HG03378 (cell line): ENCODE results near the gene SNTB2.

ENCODE experiments used
- ATAC-seq: cut with Tn5 transposase; IDR thresholded peaks from one replicate; pipeline ENCODE4 v1.9.1; 2021; ENCODE audit warnings: mild to moderate bottlenecking, moderate library complexity; ENCODE audit not compliant: unreplicated experiment

Gene SNTB2

DNA sequence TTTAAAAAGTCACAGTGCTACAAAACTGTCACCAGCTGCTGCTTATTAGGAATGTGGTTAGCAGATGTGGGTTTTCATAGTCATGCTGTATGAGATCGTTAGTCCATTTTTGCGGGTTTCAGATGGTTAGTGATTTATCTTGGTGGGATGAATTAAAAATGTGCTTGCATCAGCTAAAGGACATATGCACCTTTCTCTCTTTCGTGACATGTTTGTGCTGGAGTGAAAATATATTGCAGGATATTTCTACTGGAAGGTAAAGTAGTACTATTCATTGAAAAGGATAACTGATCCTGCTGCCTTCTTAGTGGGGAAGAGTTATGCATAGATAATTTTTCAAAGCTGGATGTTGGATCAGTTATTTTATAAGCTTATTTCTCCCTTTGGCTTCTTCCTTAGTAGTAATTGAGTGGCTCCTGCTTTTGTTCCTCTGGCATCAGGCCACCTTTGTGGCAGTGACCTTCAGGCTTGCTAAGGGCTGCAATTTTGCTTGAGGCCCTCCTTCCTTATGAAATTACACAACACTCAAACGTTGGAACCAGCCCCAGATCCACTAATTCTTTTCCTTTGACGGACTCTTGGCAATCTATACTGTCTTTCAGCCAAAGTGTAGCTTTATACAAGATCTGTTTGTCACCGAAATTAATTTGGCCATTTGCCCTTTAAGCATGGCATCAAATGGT is 7.5 kb upstream of the SNTB2 start:
- no peak for ATAC-seq

DNA sequence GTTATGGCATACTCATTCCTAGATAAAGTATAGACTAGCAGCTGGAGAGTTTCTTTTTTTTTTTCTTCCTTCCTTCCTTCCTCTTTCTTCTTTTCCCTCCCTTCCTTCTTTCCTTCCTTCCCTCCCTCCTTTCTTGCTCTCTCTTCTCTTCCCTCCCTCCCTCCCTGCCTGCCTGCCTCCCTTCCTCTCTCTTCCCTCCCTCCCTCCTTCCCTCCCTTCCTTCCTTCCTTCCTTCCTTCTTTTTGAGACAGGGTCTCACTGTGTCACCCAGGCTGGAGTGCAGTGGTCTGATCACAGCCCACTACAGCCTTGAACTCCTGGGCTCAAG is 7.0 kb upstream of the SNTB2 start:
- ATAC-seq, result no peak

DNA sequence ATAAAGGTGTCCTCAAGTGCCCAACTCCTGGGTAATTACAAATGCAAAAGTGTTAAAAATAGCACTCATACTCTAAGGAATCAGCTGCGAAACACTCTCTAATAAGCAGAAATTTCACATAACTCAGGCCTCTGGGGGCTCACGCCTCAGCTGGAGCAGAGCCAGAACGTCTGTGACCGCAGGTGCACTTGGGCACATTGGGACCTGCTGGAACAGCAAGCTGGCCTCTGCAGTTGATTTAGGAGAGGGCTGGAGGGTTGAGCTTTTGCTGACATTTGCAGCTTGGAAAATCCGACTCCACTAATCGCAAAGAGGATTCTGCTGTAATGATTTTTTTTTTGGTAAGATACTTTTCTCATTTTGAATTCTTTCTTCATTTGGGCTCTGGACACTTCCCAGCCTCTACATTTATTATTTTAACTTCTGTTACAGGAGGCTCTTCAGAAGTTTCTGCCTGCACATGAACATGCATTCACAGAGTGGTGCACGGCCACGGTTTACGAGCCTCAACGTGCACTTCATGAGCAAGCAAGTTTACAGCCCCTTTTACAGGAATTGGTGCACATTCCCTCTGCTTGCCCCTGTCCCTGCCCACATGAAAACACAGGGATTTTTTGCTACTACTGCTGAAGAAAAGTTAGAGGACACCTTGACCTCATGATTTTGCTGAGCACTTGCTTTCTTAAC is 4.1 kb upstream of the SNTB2 start:
- no peak for ATAC-seq

DNA sequence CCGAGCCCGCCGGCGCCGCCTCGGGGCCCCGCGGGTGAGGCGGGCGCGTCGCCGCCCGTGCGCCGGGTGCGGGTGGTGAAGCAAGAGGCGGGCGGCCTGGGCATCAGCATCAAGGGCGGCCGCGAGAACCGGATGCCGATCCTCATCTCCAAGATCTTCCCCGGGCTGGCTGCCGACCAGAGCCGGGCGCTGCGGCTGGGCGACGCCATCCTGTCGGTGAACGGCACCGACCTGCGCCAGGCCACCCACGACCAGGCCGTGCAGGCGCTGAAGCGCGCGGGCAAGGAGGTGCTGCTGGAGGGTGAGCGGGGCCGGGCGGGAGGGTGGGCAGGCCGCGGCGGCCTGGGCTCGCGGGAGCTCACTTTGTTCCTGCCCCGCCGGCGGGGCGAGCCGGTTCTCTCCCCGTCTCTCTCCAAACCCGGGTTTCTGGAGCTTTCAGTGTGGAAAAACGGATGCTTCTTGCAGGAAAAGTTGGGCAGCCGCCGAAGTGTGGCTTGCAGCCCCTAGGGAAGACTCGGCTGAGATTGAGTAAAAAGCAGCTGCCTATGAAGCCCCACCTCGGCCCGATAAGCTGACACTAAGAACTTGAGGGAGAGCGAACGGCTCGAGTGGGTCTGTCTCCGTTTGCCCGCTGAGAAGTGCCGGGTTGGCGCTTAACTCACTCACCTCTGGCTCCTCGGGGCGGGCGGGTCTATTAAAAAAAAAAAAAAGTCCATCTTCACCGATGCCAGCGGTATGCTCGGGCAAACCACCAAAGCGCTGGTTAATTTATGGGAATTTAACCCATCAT is 677 bp downstream of the SNTB2 start:
- no peak for ATAC-seq

DNA sequence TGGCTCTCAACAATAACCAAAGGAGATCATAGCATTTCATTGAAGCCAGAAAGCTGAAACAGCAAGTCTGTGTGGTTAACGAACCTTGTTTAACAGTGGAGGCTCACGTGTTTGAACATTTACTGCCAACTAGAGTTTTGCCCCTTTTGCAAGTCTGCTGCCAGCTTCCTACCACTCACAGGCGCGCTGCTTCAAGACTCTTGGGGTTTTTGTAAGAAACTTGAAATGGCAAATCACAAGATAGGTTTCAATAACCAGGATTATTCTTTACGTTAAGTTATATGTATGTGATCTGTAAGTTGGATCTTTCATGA is 1.2 kb downstream of the SNTB2 start:
- no peak for ATAC-seq

DNA sequence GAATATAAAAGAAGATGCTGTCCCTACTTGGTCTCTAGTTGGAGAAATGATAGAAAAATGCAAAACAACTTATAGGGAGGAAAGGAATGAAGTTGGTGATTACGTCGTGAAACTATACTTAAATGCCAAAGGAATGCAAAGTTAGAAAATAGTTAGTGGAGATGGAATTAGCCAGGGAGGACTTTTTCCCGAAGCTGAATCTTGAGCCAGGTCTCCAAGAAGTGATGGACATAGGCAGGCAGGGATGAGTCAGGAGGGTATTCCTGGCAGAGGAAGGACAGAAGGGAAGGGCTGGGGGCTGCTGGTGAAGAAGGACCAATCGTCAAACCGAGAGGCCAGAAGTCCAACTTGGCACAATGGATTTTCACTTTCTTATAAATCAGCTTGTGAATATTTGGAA is 1.8 kb downstream of the SNTB2 start:
- no peak for ATAC-seq

DNA sequence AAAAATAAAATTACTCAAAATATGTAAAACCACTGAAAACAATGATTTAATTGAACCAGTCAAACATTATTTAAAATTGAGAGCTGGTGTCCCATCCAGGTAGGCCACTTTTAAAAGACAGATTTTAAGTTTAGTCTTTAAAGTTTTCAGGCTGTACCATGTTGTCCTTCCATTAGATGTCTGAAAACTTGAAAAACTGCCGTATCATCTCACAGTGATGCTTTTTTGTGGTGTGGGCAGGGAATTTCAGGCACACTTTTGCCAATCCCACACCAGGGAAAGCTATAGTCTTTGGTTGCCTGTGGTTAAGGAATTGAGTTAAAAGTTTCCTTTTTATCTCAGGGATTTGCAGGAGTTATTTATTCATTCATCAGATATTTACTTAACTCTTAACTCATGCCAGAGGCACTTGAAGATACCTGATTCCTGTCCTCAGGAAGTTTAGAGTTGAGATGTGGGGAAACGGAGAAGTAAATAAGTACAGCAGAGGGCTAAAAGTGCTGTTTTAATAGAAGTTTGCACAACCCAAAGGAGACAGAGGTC is 3.2 kb downstream of the SNTB2 start:
- no peak for ATAC-seq

DNA sequence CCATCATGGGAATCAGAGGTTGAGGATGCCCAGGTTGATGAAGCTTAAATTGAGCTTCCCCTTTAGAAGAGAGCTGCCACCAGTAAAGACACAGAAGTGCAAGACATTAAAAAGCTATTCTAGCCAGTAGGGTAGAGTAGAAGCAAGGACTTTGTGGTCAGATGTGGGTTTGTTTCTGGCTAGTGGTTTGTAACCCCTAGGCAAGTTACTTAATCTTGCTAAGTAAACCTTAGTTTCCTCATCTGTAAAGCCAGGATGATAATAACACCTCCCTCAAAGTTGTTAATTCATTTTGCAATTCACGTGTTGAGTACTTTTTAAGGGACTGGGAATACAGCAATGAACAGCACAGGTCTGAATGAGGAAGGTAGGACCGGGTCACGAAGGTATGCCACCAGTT is 3.6 kb downstream of the SNTB2 start:
- ATAC-seq, result no peak

DNA sequence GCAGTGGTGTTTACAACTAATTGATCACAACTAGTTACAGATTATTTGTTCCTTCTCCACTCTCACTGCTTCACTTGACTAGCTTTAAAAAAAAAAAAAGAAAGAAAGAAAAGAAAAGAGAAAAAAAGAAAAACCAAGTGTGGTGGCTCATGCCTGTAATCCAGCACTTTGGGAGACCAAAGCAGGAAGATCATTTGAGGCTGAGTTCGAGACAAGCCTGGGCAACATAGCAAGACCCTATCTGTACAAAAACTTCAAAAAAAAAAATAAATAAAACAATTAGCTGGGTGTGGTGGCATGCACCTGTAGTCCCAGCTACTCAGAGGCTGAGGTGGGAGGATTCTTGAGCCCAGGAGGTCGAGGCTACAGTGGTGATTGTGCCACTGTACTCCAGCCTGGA is 4.2 kb downstream of the SNTB2 start:
- ATAC-seq, result no peak

DNA sequence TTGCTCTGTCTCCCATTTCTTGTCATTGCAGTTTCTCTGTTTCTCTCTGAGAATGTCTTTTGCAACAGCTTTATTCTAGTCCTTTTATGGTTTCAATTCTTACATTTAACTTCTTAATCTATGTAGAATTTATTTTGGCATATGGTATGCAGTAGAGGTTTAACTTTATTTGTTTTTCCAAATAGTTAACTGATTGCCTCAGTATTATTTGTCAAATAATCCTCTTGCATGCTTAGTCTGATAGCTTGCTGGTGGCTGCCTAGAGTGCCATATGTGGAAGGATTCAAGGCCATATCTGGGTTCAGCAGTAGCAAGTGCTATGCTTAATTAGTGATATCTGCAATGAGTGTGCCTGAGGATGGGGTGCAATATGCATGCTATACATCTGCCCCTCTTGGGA is 6.9 kb downstream of the SNTB2 start:
- ATAC-seq, result no peak

DNA sequence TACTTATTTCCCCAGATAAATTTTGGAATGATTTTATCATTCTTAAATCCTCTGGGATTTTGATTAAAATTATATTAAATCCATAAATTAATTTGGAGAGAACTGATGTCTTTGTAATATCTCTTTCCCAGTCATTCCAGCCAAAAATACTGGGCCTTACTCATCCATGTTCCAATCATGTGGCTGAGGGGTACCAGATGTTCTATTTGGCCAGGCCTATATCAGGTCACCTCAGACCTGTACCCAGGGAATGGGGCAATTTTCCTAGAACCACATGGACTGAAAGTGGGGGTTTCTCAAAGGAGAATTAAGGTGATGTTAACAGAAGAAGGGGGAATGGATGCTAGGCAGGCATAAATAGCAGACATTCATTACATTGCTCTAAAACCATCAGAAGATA is 7.5 kb downstream of the SNTB2 start:
- ATAC-seq, result no peak

DNA sequence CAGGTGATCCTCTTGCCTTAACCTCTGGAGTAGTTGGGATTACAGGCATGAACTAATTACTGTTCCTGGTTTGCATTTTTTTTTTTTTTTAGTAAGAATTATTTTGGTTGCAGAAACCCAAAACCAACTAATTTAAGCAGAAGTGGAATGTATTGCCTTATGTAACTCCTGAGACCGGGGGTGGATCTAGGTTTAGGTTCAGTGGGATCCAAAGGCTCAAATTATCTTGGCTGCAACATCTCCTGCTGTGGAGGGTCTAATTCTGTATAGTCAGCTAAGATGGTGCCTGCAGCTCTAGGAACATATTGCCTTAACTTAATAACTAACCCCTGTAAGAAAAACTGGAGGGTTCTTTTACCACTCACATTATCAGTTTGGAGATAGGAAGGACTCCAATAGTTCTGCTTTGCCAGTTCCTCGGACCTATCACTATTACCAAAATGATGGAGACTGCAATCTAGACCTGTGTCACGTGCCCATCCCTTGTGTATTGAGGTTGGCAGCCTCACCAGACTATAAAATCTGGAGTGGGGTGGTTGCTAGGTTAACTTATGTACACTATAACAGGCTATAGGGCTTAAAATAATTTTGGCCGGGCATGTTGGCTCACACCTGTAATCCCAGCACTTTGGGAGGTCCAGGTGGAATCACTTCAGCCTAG is 8.5 kb downstream of the SNTB2 start:
- ATAC-seq, result no peak

DNA sequence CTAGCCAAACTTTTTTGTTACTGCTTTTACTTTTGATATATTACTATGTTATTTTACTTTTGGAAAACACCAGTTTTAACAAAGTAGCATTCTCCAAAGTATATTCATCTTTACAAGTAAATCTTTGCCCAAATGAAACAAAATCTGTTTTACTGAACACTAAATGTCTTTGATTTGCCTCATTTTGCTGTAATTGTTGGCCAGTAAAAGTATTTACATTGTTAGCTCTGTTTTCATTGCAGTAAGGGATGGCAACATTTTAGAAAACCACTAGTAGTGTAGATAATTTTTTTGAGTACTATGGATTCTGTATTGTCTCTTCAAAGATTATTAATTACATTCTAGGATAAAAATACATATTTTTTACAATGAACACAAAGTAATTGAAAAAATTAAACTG is 10.6 kb downstream of the SNTB2 start:
- no peak for ATAC-seq

DNA sequence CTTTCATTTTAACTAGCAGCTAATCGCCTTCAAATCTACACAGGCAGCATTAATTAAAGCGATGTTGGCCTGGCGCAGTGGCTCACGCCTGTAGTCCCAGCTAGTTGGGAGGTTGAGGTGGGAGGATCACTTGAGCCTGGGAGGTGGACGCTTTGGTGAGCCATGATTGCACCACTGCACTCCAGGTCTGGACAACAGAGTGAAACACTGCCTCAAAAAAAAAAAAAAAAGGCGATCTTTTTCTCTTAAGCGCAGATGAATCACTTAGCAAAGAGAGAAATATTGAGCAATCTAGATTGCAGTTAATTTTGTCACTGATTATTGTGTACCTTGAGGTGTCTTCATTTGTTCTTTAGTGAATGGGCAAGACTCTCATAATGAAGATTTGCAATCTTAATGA is 12.4 kb downstream of the SNTB2 start:
- ATAC-seq, result no peak

DNA sequence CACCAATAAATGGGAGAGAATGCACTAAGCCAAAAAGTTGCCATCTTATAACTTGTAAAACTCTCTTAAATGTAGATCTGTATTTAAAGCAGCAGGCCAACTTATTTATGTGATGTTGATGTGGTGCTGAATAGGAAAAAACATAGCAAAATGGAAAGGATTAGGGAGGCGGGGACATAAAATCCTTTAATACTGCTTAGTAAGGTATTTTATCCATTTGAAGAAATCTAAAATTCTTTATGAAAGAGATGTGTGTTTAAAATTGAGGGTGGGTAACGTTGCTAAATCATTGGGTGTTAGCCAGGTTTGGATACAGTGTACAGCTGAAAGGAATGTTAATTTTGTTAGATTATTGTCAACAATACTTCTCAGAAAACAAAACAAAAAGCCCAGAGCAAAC is 14.3 kb downstream of the SNTB2 start:
- ATAC-seq, result no peak

DNA sequence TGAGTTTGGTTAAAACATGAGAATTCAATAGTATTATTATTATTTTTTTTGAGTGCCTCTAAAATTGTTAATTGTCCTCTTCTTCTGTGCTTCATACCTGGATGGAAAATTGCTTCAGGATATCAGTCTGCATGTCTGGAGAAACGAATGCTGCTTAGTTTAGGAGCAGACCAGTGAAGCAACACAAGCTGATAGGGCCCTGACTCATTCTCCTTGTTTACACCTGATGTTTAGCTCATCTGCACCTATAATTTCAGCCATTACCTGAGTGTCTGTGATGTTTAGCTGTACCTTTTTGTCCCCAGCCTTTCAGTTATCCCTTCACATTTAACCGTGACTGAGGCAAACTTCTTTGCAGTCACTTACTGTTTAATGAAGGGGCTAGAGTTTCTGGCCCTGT is 14.8 kb downstream of the SNTB2 start:
- no peak for ATAC-seq

DNA sequence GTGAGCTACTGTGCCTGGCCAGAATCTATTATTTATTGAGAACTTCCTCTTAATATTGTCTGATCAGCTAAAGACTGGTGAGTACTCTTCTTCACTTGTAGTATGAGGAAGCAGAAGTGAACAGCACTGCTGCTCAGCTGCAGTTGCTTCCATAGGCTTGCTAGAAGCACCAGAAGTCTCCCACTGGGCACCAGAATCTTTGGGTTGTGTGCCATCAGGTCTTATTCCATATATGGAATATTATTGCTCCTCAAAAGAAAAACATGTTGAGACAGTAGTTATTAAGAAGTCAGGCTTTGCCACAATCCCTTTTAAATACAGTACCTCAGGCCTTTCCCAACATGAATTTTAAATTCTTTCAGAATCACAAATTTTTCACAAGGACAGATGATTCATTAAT is 17.2 kb downstream of the SNTB2 start:
- no peak for ATAC-seq

DNA sequence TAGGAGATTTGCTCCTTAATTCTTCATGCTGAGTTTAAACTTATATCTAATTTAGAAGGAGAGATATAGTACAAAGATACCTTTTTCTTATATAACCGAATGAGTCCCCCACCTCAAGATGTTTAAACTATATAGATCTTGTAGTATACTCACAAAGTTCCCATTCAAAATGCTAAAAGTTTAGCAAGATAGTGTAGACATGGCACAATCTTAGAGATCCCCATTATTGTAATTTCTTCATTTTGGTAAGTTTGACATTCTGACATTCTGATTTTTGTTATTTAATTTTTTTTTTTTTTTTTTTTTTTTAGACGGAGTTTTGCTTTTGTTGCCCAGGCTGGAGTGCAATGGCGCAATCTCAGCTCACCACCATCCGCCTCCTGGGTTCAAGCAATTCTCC is 22.8 kb downstream of the SNTB2 start:
- no peak for ATAC-seq

DNA sequence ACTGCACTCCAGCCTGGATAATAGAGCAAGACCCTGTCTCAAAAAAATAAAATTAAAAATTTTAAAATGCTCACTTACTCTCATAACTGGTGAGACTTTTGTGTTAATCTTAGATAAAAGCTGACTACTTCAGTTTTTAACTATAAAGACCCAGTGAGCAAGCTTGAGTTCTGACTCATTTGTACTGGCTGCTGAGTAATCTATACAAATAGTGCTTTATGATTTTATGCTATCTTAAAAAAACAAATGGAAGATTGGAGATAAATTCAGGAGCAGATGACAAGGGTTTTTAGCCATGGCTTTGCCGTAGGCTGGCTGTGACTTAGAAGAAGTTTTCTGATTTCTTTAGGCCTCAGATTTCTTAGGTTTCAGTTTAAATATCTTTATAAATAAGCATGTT is 30.5 kb downstream of the SNTB2 start:
- no peak for ATAC-seq

DNA sequence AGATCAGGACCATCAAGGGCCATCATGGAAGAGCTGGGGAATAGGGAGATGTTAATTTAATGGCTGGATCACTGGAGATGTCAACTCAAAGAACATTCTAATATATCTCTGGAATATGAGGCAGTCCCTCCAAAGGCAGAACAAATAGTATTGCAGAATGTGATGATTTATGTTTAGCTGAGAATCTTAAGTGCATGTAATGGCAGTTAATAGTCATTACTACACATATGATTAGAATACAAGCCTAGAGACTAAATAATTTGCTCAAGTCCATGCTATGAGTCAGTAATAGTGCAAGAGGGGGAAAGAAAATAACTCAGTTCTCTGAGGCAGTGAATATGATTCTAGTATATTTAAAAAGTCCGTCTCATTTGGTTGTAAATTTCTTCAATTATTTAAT is 32.3 kb downstream of the SNTB2 start:
- no peak for ATAC-seq

DNA sequence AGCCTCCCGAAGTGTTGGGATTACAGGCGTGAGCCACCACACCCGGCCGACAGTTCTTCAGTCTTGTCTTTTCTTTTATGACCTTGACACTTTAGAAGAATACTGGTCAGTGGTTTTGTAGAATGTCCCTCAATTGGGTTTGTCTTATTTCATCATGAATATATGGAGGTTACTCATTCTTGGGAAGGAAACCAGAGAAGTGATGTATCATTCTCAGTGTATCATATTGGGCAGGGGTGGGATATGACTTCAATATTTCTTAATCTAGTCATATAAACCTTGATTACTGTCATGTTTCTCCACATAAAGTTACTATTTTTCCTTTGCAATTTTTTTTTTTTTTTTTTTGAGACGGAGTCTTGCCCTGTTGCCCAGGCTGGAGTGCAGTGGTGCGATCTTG is 36.9 kb downstream of the SNTB2 start:
- no peak for ATAC-seq

DNA sequence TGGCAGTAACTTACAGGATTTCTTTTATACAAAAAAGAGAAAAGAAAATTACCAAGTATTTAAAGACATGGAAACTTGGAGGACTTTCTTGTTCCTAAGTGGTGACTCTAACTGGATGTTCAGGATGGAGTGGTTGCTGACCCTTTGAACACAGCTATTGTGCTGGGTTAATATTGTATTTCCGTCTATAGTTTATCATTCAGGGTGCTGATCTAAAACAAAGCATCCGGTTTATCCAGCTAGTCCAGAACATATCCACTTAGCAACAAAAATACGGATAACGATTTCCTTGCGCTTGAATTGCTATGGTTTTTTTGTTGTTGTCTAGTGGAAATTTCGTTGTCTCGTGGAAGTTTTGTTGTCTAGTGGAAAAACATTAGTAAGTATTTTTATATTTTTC is 38.2 kb downstream of the SNTB2 start:
- no peak for ATAC-seq
